GM18508 (cell line): ENCODE results near the gene TYW3.

Experiments used
- ATAC-seq: cut with Tn5 transposase; IDR thresholded peaks from one replicate; pipeline ENCODE4 v1.9.1; 2021; ENCODE audit warnings: moderate number of reproducible peaks; ENCODE audit not compliant: insufficient read depth, unreplicated experiment

TYW3 gene

GRCh38 chr1:74779750-74780149 lies 46.8 kb downstream of the TYW3 start:
- no peak for ATAC-seq

- ATAC-seq, result no peak
These were observed 47.6 kb downstream of the TYW3 start for GRCh38 chr1:74780594-74780993.

- ATAC-seq, result no peak
These were observed 53.0 kb downstream of the TYW3 start for GRCh38 chr1:74785944-74786343.

GRCh38 chr1:74790453-74790852 lies 57.5 kb downstream of the TYW3 start:
- ATAC-seq, result no peak

GRCh38 chr1:74791491-74791890 lies 58.5 kb downstream of the TYW3 start:
- no peak for ATAC-seq

GRCh38 chr1:74799119-74799657 lies 66.2 kb downstream of the TYW3 start:
- ATAC-seq, result no peak

GRCh38 chr1:74811436-74812179 lies 78.7 kb downstream of the TYW3 start:
- peak; percentile 55 for ATAC-seq

- peak; percentile 94 for ATAC-seq
These were observed 79.2 kb downstream of the TYW3 start for GRCh38 chr1:74812180-74812541.
